HepG2 (cell line): ENCODE measurements around the gene SPAAR. TPM values are rescaled to one million over a fixed set of nuclear protein-coding genes. Genes with fewer than 3 reads are reported as not detected.

Source experiments
- AGO1 ChIP-seq: fragments of 200-400 bp; formaldehyde crosslinking; IDR thresholded peaks from 2 replicates; pipeline ENCODE4 v1.6.1; 2017; ENCODE audit warnings: mild to moderate bottlenecking, low read depth, low read length, moderate library complexity; ENCODE audit not compliant: poor library complexity, severe bottlenecking
- AGO2 ChIP-seq: fragments of 200-400 bp; formaldehyde crosslinking; optimal IDR thresholded peaks from 2 replicates; pipeline ENCODE3; 2017; ENCODE audit warnings: mild to moderate bottlenecking, low read depth, low read length, moderate library complexity
- BCL6 ChIP-seq: IDR thresholded peaks from 2 replicates; pipeline ENCODE4 v1.6.1; 2016; ENCODE audit warnings: missing genetic modification reagents, missing compliant biosample characterization
- CENPX ChIP-seq: sonication (generic); formaldehyde crosslinking; IDR thresholded peaks from 2 replicates; pipeline ENCODE4 v1.9.0; 2021; ENCODE audit warnings: mild to moderate bottlenecking, missing genetic modification reagents, moderate library complexity
- EHMT2 ChIP-seq: fragments of 200-600 bp; sonication (generic); IDR thresholded peaks from 2 replicates; pipeline ENCODE4 v1.7.0; 2017; ENCODE audit warnings: antibody characterized with exemption, low read depth, low read length, borderline replicate concordance
- HMG20A ChIP-seq: IDR thresholded peaks from 2 replicates; pipeline ENCODE4 v1.6.1; 2016; ENCODE audit warnings: borderline replicate concordance
- HNRNPUL1 ChIP-seq: fragments of 200-400 bp; formaldehyde crosslinking; IDR thresholded peaks from 2 replicates; pipeline ENCODE4 v1.6.1; 2017; ENCODE audit warnings: low read depth, mild to moderate bottlenecking, low read length, moderate library complexity
- JARID2 ChIP-seq: sonication (generic); formaldehyde crosslinking; IDR thresholded peaks from 2 replicates; pipeline ENCODE4 v1.8.1; 2023; ENCODE audit warnings: missing genetic modification reagents, inconsistent platforms; ENCODE audit not compliant: insufficient replicate concordance
- KDM4B ChIP-seq: sonication (generic); formaldehyde crosslinking; IDR thresholded peaks from 2 replicates; pipeline ENCODE4 v1.4.0; 2020; ENCODE audit warnings: missing genetic modification reagents
- NFIC ChIP-seq: IDR thresholded peaks from 2 replicates; pipeline ENCODE4 v1.6.1; 2012; ENCODE audit warnings: mild to moderate bottlenecking, low read length, inconsistent platforms
- NFKB2 ChIP-seq: sonication (generic); formaldehyde crosslinking; IDR thresholded peaks from 2 replicates; pipeline ENCODE4 v1.4.0; 2020; ENCODE audit warnings: missing genetic modification reagents, borderline replicate concordance
- POLR2AphosphoS2 ChIP-seq: IDR thresholded peaks from 2 replicates; pipeline ENCODE4 v1.6.1; 2011; ENCODE audit warnings: low read depth, low read length, improper control_type of control experiment
- RFX5 ChIP-seq: IDR thresholded peaks from 2 replicates; pipeline ENCODE4 v1.6.1; 2011; ENCODE audit warnings: low read depth, low read length, improper control_type of control experiment
- SMARCE1 ChIP-seq: fragments of 450-650 bp; IDR thresholded peaks from 2 replicates; pipeline ENCODE4 v1.6.1; 2017; ENCODE audit warnings: borderline replicate concordance
- SMYD3 ChIP-seq: sonication (generic); formaldehyde crosslinking; IDR thresholded peaks from 2 replicates; pipeline ENCODE4 v1.8.1; 2023; ENCODE audit warnings: mild to moderate bottlenecking, missing genetic modification reagents
- SRF ChIP-seq: IDR thresholded peaks from 2 replicates; pipeline ENCODE4 v1.6.1; 2011; ENCODE audit warnings: mild to moderate bottlenecking, low read depth, low read length, moderate library complexity
- SRY ChIP-seq: sonication (generic); formaldehyde crosslinking; IDR thresholded peaks from 2 replicates; pipeline ENCODE4 v1.8.0; 2022; ENCODE audit warnings: mild to moderate bottlenecking, missing genetic modification reagents
- TBP ChIP-seq: sonication (generic); formaldehyde crosslinking; IDR thresholded peaks from 2 replicates; pipeline ENCODE4 v1.5.0; 2020; ENCODE audit warnings: missing genetic modification reagents
- ZFP82 ChIP-seq: sonication (generic); formaldehyde crosslinking; IDR thresholded peaks from 2 replicates; pipeline ENCODE4 v1.5.1; 2020; ENCODE audit warnings: mild to moderate bottlenecking, missing genetic modification reagents, borderline replicate concordance
- ZFX ChIP-seq: sonication (generic); formaldehyde crosslinking; IDR thresholded peaks from 2 replicates; pipeline ENCODE4 v1.4.0; 2020; ENCODE audit warnings: mild to moderate bottlenecking, low read depth, missing genetic modification reagents, moderate library complexity
- ZNF24 ChIP-seq: fragments of 450-650 bp; IDR thresholded peaks from 2 replicates; pipeline ENCODE4 v1.6.1; 2017; ENCODE audit warnings: antibody characterized with exemption, mild to moderate bottlenecking
- ZNF350 ChIP-seq: sonication (generic); formaldehyde crosslinking; IDR thresholded peaks from 2 replicates; pipeline ENCODE4 v1.4.0; 2020; ENCODE audit warnings: mild to moderate bottlenecking, low read depth, missing genetic modification reagents, borderline replicate concordance
- ZNF580 ChIP-seq: IDR thresholded peaks from 2 replicates; pipeline ENCODE4 v1.6.1; 2016; ENCODE audit warnings: low read depth, borderline replicate concordance
- ZNF605 ChIP-seq: sonication (generic); formaldehyde crosslinking; IDR thresholded peaks from 2 replicates; pipeline ENCODE4 v1.8.0; 2022; ENCODE audit warnings: mild to moderate bottlenecking, missing genetic modification reagents
- ZNF768 ChIP-seq: sonication (generic); formaldehyde crosslinking; IDR thresholded peaks from 2 replicates; pipeline ENCODE4 v1.4.0; 2020; ENCODE audit warnings: missing genetic modification reagents
- ZNF792 ChIP-seq: IDR thresholded peaks from 2 replicates; pipeline ENCODE4 v1.6.1; 2016
- polyA plus RNA-seq, 8 experiments: library from polyadenylated mRNA; depleted of rRNA in 3 of 8; stranded (reverse) in 7 of 8; unstranded in 1 of 8; fragments of >200 nt; fragmentation: Illumina TruSeq in 4 of 8; extraction: Trizol in 4 of 8; gene quantifications; 2 replicates each; pipeline versions ENCODE4 v1.2.1 to v1.2.3, GENCODE V29; 2011 to 2016; ENCODE audit warnings: low read depth in 4 of 8, missing spikeins in 1 of 8, mixed read lengths in 1 of 8; ENCODE audit not compliant: insufficient read depth in 1 of 8
- total RNA-seq, 5 experiments: library from RNA; depleted of rRNA; stranded (reverse); fragments of >200 nt; fragmentation: Illumina TruSeq; extraction: Trizol; gene quantifications; 2 replicates each; pipeline ENCODE4 v1.2.3, GENCODE V29; 2016; ENCODE audit warnings: low read depth in 1 of 5
- TF ChIP-seq, protein P1 (sequence below): sonication (generic); formaldehyde crosslinking; IDR thresholded peaks from 2 replicates; pipeline ENCODE4 v1.5.0; 2020; ENCODE audit warnings: missing genetic modification reagents
- TF ChIP-seq, protein P2 (sequence below), 2 experiments: IDR thresholded peaks; 2 replicates each; pipeline ENCODE4 v1.6.1; 2011 to 2012; ENCODE audit warnings: low read length in 2 of 2, borderline replicate concordance in 1 of 2, low read depth in 1 of 2, mild to moderate bottlenecking in 1 of 2, moderate library complexity in 1 of 2

The SPAAR gene
- total and polyA plus RNA-seq, 2 of the 13 experiments (the other 11 are each of a cell fraction or from before 2014, with no cell fraction given) = 0.07 TPM; not detected in 1

DNA sequence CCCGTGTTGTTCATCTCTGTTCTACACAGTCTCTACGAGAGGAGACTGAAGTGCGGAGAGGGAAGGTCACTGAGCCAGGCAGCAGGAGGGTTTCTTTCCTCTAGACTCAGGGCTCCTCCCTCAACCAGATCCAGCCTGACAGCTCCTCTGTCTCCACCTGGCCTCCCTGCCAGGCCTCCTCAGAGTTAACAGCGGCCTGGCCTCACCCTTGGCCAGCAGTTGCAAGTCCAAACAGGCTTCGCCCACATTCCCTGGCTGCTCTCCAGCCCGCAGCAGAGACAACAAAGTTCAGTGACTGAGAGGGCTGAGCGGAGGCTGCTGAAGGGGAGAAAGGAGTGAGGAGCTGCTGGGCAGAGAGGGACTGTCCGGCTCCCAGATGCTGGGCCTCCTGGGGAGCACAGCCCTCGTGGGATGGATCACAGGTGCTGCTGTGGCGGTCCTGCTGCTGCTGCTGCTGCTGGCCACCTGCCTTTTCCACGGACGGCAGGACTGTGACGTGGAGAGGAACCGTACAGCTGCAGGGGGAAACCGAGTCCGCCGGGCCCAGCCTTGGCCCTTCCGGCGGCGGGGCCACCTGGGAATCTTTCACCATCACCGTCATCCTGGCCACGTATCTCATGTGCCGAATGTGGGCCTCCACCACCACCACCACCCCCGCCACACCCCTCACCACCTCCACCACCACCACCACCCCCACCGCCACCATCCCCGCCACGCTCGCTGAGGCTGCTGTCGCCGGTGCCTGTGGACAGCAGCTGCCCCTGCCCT, 3.2 kb upstream of the SPAAR start, which contains the start of gene HRCT1 (continued):
- TF ChIP-seq HNRNPUL1 = no peak
- TF ChIP-seq RFX5 = no peak
- TF ChIP-seq SRF = no peak
- TF ChIP-seq, protein P1, sequence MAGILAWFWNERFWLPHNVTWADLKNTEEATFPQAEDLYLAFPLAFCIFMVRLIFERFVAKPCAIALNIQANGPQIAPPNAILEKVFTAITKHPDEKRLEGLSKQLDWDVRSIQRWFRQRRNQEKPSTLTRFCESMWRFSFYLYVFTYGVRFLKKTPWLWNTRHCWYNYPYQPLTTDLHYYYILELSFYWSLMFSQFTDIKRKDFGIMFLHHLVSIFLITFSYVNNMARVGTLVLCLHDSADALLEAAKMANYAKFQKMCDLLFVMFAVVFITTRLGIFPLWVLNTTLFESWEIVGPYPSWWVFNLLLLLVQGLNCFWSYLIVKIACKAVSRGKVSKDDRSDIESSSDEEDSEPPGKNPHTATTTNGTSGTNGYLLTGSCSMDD (CRISPR knock-in tag) = no peak
- peak; percentile 37; the same call in 1 of the 2 replicates for TF ChIP-seq NFKB2 (CRISPR knock-in tag)
- TF ChIP-seq EHMT2 = no peak
- peak; percentile 85 for TF ChIP-seq ZNF768 (CRISPR knock-in tag)
- TF ChIP-seq, protein P2, sequence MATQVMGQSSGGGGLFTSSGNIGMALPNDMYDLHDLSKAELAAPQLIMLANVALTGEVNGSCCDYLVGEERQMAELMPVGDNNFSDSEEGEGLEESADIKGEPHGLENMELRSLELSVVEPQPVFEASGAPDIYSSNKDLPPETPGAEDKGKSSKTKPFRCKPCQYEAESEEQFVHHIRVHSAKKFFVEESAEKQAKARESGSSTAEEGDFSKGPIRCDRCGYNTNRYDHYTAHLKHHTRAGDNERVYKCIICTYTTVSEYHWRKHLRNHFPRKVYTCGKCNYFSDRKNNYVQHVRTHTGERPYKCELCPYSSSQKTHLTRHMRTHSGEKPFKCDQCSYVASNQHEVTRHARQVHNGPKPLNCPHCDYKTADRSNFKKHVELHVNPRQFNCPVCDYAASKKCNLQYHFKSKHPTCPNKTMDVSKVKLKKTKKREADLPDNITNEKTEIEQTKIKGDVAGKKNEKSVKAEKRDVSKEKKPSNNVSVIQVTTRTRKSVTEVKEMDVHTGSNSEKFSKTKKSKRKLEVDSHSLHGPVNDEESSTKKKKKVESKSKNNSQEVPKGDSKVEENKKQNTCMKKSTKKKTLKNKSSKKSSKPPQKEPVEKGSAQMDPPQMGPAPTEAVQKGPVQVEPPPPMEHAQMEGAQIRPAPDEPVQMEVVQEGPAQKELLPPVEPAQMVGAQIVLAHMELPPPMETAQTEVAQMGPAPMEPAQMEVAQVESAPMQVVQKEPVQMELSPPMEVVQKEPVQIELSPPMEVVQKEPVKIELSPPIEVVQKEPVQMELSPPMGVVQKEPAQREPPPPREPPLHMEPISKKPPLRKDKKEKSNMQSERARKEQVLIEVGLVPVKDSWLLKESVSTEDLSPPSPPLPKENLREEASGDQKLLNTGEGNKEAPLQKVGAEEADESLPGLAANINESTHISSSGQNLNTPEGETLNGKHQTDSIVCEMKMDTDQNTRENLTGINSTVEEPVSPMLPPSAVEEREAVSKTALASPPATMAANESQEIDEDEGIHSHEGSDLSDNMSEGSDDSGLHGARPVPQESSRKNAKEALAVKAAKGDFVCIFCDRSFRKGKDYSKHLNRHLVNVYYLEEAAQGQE (IDR thresholded peaks at IDR 0.05; ENCODE audit: borderline replicate concordance in 1 of 2, low read depth in 1 of 2, low read length in 2 of 2) = no peak
- no peak for TF ChIP-seq AGO2
- peak; percentile 58; the same call in 1 of the 2 replicates for TF ChIP-seq ZNF792 (CRISPR knock-in tag)
- peak; percentile 22; the same call in 1 of the 2 replicates for TF ChIP-seq HMG20A
- no peak for TF ChIP-seq JARID2 (CRISPR knock-in tag)
- TF ChIP-seq SMYD3 (CRISPR knock-in tag) = no peak
- no peak for TF ChIP-seq SRY (CRISPR knock-in tag)
- no peak for TF ChIP-seq KDM4B (CRISPR knock-in tag)
- no peak for TF ChIP-seq AGO1
- no peak for TF ChIP-seq ZNF605 (CRISPR knock-in tag)
- TF ChIP-seq ZFP82 (CRISPR knock-in tag) = no peak
- no peak for TF ChIP-seq CENPX (CRISPR knock-in tag)
- no peak for TF ChIP-seq POLR2AphosphoS2
- peak; percentile 57; the same call in 1 of the 2 replicates for TF ChIP-seq BCL6
- TF ChIP-seq ZNF24 = no peak
- no peak for TF ChIP-seq NFIC
- peak; percentile 61; the same call in 1 of the 2 replicates for TF ChIP-seq ZNF580
- TF ChIP-seq ZNF350 (CRISPR knock-in tag) = 0 out of 2 replicates have a peak, but pooled peaks have one; percentile 36
- TF ChIP-seq ZFX = peak; percentile 84
- TF ChIP-seq SMARCE1 = no peak
- TF ChIP-seq TBP (CRISPR knock-in tag) = no peak
